Stomach (tissue), 4 donors: ENCODE measurements around the gene ADH7.
A peak's percentile ranks its signal among the peaks of the same experiment; 100 is the strongest.

ENCODE experiments used
- POLR2A ChIP-seq, 4 donors: fragments of 450-650 bp; IDR thresholded peaks; one replicate each; pipeline ENCODE4 v1.6.1; 2016; ENCODE audit warnings: antibody characterized with exemption in 4 of 4, control low read depth in 2 of 4, mild to moderate bottlenecking in 1 of 4, moderate library complexity in 1 of 4
- TF ChIP-seq, protein P1 (sequence below), 7 experiments: fragments of 450-650 bp in 4 of 7; fragments of 200-600 bp in 3 of 7; sonication (generic) in 3 of 7; IDR thresholded peaks; one replicate each; pipeline ENCODE4 v1.5.1; 2016 to 2019; ENCODE audit warnings: antibody characterized with exemption in 7 of 7, control low read depth in 2 of 7, mild to moderate bottlenecking in 1 of 7

DNA sequence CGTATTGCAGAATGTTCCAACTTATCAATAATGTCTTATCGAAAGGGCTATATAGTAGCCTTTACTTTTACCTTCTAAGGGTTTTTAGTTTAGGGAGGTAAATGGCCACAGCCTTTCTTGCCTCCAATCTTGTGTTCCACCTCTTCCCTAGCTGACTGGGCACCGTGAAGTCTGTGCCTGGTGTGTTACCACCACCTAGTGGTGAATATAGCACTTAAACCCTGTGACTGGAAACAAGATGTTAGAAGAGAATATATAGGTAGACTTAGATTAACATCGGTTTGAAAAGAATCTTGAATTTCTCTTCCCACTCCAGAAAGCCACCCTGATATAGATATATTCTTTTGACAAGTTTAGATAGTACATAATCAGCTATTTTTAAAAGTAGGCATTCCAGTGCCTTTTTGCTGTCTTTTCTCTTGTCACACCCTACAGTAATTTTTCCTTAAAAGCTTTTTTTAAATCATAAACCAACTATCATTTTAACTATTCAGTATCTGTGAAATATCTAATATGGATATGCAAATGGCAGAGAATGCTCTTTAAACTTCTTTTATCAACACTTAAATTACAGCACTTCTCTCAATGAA, 27.8 kb upstream of the ADH7 start:
- TF ChIP-seq, protein P1, sequence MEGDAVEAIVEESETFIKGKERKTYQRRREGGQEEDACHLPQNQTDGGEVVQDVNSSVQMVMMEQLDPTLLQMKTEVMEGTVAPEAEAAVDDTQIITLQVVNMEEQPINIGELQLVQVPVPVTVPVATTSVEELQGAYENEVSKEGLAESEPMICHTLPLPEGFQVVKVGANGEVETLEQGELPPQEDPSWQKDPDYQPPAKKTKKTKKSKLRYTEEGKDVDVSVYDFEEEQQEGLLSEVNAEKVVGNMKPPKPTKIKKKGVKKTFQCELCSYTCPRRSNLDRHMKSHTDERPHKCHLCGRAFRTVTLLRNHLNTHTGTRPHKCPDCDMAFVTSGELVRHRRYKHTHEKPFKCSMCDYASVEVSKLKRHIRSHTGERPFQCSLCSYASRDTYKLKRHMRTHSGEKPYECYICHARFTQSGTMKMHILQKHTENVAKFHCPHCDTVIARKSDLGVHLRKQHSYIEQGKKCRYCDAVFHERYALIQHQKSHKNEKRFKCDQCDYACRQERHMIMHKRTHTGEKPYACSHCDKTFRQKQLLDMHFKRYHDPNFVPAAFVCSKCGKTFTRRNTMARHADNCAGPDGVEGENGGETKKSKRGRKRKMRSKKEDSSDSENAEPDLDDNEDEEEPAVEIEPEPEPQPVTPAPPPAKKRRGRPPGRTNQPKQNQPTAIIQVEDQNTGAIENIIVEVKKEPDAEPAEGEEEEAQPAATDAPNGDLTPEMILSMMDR (IDR thresholded peaks at IDR 0.05), result peak in 5 of 7 experiments; percentile 51 to 85 (median 68)
- TF ChIP-seq POLR2A (IDR thresholded peaks at IDR 0.05), result no peak
